CD4-positive, alpha-beta T cell (primary cell): ENCODE measurements around the gene SNORC. TPM values are rescaled to one million over a fixed set of nuclear protein-coding genes. Genes with fewer than 3 reads are reported as not detected.
A peak's percentile ranks its signal among the peaks of the same experiment; 100 is the strongest.

Source experiments
- ATAC-seq: fragments of 200-7000 bp; cut with Tn5 transposase; one replicate; pipeline ENCODE4 v1.10.0; 2022; ENCODE audit warnings: mild to moderate bottlenecking; ENCODE audit not compliant: poor library complexity
- CTCF ChIA-PET: fragments of 350-600 bp; sonication (Branson Sonifier 250); formaldehyde crosslinking; loops from one replicate; lab custom pipeline; 2021; ENCODE audit warnings: antibody characterized with exemption, inconsistent platforms; lab: Charles Lee
- POLR2A ChIA-PET: fragments of 350-600 bp; sonication (Branson Sonifier 250); formaldehyde crosslinking; loops from one replicate; lab custom pipeline; 2021; ENCODE audit warnings: antibody characterized with exemption, inconsistent platforms; lab: Charles Lee
- DNase-seq, 14 experiments: peaks; one replicate each; pipeline ENCODE4 v3.0.0-alpha.2; 2013 to 2020; ENCODE audit warnings: mixed read lengths in 2 of 14
- H3K27ac ChIP-seq, 2 donors: one replicate each; pipeline versions ENCODE4 v1.5.1 to v1.7.0; 2013; ENCODE audit warnings: low read length in 2 of 2, low read depth in 1 of 2, mild to moderate bottlenecking in 1 of 2
- H3K27me3 ChIP-seq, 2 experiments: 1 replicate in 1 of 2; 2 replicates in 1 of 2; pipeline versions ENCODE4 v1.6.1 to v1.7.0; 2013; ENCODE audit warnings: low read length in 2 of 2, control low read depth in 1 of 2, mild to moderate bottlenecking in 1 of 2, moderate library complexity in 1 of 2; ENCODE audit not compliant: insufficient read depth in 2 of 2, control insufficient read depth in 1 of 2
- H3K36me3 ChIP-seq: one replicate; pipeline ENCODE4 v1.6.1; 2013; ENCODE audit warnings: low read length, control low read depth; ENCODE audit not compliant: insufficient read depth
- H3K4me1 ChIP-seq: one replicate; pipeline ENCODE4 v1.6.1; 2013; ENCODE audit warnings: low read length, control low read depth; ENCODE audit not compliant: insufficient read depth
- H3K4me3 ChIP-seq: one replicate; pipeline ENCODE4 v1.5.1; 2013; ENCODE audit warnings: mild to moderate bottlenecking, low read length, moderate library complexity
- H3K9me3 ChIP-seq, 2 experiments: 1 replicate in 1 of 2; 2 replicates in 1 of 2; pipeline versions ENCODE4 v1.6.1 to v1.7.0; 2013; ENCODE audit warnings: low read length in 2 of 2, mild to moderate bottlenecking in 2 of 2, control low read depth in 1 of 2, moderate library complexity in 1 of 2; ENCODE audit not compliant: control insufficient read depth in 1 of 2, insufficient read depth in 1 of 2
- H3K27ac Mint-ChIP-seq: one replicate; pipeline ENCODE4 v1.8.0; 2020; ENCODE audit warnings: mixed read lengths
- H3K27me3 Mint-ChIP-seq: one replicate; pipeline ENCODE4 v1.8.0; 2021; ENCODE audit warnings: mixed read lengths
- H3K36me3 Mint-ChIP-seq: one replicate; pipeline ENCODE4 v1.8.0; 2021; ENCODE audit warnings: low read depth, mixed read lengths
- H3K4me1 Mint-ChIP-seq: one replicate; pipeline ENCODE4 v1.8.0; 2021; ENCODE audit warnings: low read depth, mixed read lengths
- H3K4me3 Mint-ChIP-seq: one replicate; pipeline ENCODE4 v1.8.0; 2020; ENCODE audit warnings: mild to moderate bottlenecking, mixed read lengths
- H3K9me3 Mint-ChIP-seq: one replicate; pipeline ENCODE4 v1.8.0; 2020; ENCODE audit warnings: mixed read lengths
- intact Hi-C, 2 experiments: fragments of 100-400 bp; cut with DNase I in 1 of 2; cut with micrococcal nuclease in 1 of 2; formaldehyde crosslinking; loops; one replicate each; pipeline versions ENCODE4 v1.15.1 to v1.9.0; 2023 to 2025; cut with DNase I, micrococcal nuclease
- total RNA-seq, 174 experiments: library from RNA in 2 of 174; stranded (reverse) in 2 of 174; gene quantifications; one replicate each; pipeline ENCODE4 v1.2.3 and lab custom pipeline; 2021 to 2026
- TF ChIP-seq, protein P1 (sequence below): fragments of 200-600 bp; IDR thresholded peaks from one replicate; pipeline ENCODE4 v1.8.0; 2022; ENCODE audit warnings: antibody characterized with exemption, mild to moderate bottlenecking

The SNORC gene
- total RNA-seq, 2 experiments from 2014 or later = 1.2 TPM

DNA sequence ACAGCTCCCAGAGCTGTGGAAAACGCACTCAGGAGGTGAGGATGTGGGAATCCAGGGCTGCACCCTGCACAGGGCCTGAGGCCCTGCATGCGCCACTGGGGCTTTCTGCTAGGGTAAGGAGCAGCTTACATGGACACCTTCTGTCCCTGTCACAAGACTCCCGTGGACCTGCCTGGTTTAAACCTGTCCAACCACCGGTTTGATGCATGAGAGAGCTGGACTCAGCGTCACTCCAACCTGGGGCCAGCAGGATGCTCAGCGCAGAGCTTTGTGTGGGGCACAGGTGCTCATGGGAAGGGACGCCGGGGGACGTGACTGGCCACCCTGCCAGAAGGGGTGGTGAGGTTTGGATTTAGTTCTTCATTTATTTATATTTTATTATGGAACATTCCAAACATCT, 24.2 kb downstream of the SNORC start:
- no peaks in the 10 kb centered on the region for H3K4me1 ChIP-seq
- TF ChIP-seq, protein P1, sequence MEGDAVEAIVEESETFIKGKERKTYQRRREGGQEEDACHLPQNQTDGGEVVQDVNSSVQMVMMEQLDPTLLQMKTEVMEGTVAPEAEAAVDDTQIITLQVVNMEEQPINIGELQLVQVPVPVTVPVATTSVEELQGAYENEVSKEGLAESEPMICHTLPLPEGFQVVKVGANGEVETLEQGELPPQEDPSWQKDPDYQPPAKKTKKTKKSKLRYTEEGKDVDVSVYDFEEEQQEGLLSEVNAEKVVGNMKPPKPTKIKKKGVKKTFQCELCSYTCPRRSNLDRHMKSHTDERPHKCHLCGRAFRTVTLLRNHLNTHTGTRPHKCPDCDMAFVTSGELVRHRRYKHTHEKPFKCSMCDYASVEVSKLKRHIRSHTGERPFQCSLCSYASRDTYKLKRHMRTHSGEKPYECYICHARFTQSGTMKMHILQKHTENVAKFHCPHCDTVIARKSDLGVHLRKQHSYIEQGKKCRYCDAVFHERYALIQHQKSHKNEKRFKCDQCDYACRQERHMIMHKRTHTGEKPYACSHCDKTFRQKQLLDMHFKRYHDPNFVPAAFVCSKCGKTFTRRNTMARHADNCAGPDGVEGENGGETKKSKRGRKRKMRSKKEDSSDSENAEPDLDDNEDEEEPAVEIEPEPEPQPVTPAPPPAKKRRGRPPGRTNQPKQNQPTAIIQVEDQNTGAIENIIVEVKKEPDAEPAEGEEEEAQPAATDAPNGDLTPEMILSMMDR = no peak
- no peaks in the 10 kb centered on the region for H3K9me3 ChIP-seq
- H3K4me3 Mint-ChIP-seq = no peak overlapping the region
- H3K4me1 Mint-ChIP-seq = no peaks in the 10 kb centered on the region
- intact Hi-C loops = no loop called here
- H3K27ac Mint-ChIP-seq = no peak overlapping the region
- no peak for ATAC-seq
- ChIA-PET POLR2A (no interaction called here), CTCF (no interaction called here)
- peaks cover 26% of the 10 kb centered on the region for H3K27me3 Mint-ChIP-seq
- no peak for DNase-seq
- peaks cover 3 to 13% of the 10 kb centered on the region in 2 experiments for H3K27me3 ChIP-seq
- H3K4me3 ChIP-seq = no peak overlapping the region
- no peaks in the 10 kb centered on the region for H3K9me3 Mint-ChIP-seq
- no peak overlapping the region for H3K27ac ChIP-seq
- H3K36me3 ChIP-seq = no peaks in the 10 kb centered on the region
- H3K36me3 Mint-ChIP-seq = no peaks in the 10 kb centered on the region

DNA sequence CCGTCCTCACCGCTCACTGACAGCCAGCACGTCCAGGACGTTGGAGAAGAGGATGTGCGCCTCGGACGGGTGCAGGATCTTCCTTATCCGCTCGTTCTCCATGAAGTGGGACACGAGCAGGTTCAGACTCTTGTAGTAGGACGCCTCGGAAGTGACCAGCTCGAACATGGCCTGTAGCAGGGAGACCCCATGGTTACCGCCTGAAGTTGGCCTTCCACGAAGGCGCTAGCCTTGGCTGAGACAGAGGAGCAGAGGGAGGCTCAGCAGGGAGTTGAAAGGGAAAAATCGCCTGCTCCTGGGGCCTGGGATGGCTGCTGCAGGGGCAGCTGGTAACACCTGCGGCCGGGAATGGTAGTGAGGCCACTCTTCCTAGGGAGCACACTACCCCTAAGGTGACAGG, 24.7 kb downstream of the SNORC start:
- DNase-seq (peak in 1 of 14 experiments; percentile 12), ATAC-seq (no peak)
- Mint-ChIP-seq H3K27ac (no peak overlapping the region), H3K4me1 (no peaks in the 10 kb centered on the region), H3K4me3 (no peak overlapping the region), H3K9me3 (no peaks in the 10 kb centered on the region), H3K27me3 (peaks cover 25% of the 10 kb centered on the region), H3K36me3 (no peaks in the 10 kb centered on the region)
- H3K9me3 ChIP-seq = no peaks in the 10 kb centered on the region
- CTCF ChIA-PET = no interaction called here
- H3K4me1 ChIP-seq = no peaks in the 10 kb centered on the region
- H3K36me3 ChIP-seq = no peaks in the 10 kb centered on the region
- no peak overlapping the region for H3K27ac ChIP-seq
- intact Hi-C loops = no loop called here
- TF ChIP-seq, protein P1 = no peak
- H3K27me3 ChIP-seq = peaks cover 3 to 13% of the 10 kb centered on the region in 2 experiments
- POLR2A ChIA-PET = no interaction called here
- no peak overlapping the region for H3K4me3 ChIP-seq

- no peak overlapping the region for H3K4me3 Mint-ChIP-seq
Measured at GRCh38 chr2:232896111-232896510, 26.0 kb downstream of the SNORC start.

More at GRCh38 chr2:232896111-232896510, 26.0 kb downstream of the SNORC start:
- H3K4me3 ChIP-seq = no peak overlapping the region
- ChIA-PET POLR2A (no interaction called here), CTCF (no interaction called here)
- H3K9me3 ChIP-seq = peaks cover 0 to 3% of the 10 kb centered on the region in 2 experiments
- H3K36me3 ChIP-seq = no peaks in the 10 kb centered on the region
- TF ChIP-seq, protein P1 = no peak
- intact Hi-C loops = no loop called here
- no peaks in the 10 kb centered on the region for H3K9me3 Mint-ChIP-seq
- H3K4me1 Mint-ChIP-seq = no peaks in the 10 kb centered on the region
- H3K27ac ChIP-seq = no peak overlapping the region
- H3K27ac Mint-ChIP-seq = no peak overlapping the region
- no peak for ATAC-seq
- peaks cover 19% of the 10 kb centered on the region for H3K27me3 Mint-ChIP-seq
- no peaks in the 10 kb centered on the region for H3K4me1 ChIP-seq
- H3K36me3 Mint-ChIP-seq = no peaks in the 10 kb centered on the region
- peaks cover under 1 to 8% of the 10 kb centered on the region in 2 experiments for H3K27me3 ChIP-seq
- DNase-seq = no peak
